Suprapubic skin (tissue), 4 donors: ENCODE data around the gene SERINC5. TPM values are rescaled to one million over a fixed set of nuclear protein-coding genes. Genes with fewer than 3 reads are reported as not detected.

Experiments used
- DNase-seq, 2 donors: peaks; one replicate each; pipeline ENCODE4 v3.0.0-alpha.2; 2019; ENCODE audit warnings: low spot score in 2 of 2
- H3K27ac ChIP-seq: fragments of 200-600 bp; sonication (generic); one replicate; pipeline ENCODE4 v1.5.1; 2019
- H3K27me3 ChIP-seq: fragments of 200-600 bp; sonication (generic); one replicate; pipeline ENCODE4 v1.5.1; 2019
- H3K36me3 ChIP-seq: fragments of 200-600 bp; sonication (generic); one replicate; pipeline ENCODE4 v1.5.1; 2019
- H3K4me1 ChIP-seq: fragments of 200-600 bp; sonication (generic); one replicate; pipeline ENCODE4 v1.5.1; 2019
- H3K4me3 ChIP-seq: fragments of 200-600 bp; sonication (generic); one replicate; pipeline ENCODE4 v1.5.1; 2019; ENCODE audit warnings: mild to moderate bottlenecking
- H3K9me3 ChIP-seq: fragments of 200-600 bp; sonication (generic); one replicate; pipeline ENCODE4 v1.5.1; 2019
- CTCF ChIP-seq, 2 donors: fragments of 200-600 bp in 1 of 2; fragments of 450-650 bp in 1 of 2; sonication (generic) in 1 of 2; IDR thresholded peaks; one replicate each; pipeline ENCODE4 v1.5.1; 2016 to 2019; ENCODE audit warnings: antibody characterized with exemption in 2 of 2, mild to moderate bottlenecking in 1 of 2, moderate library complexity in 1 of 2
- EP300 ChIP-seq: sonication (generic); formaldehyde crosslinking; IDR thresholded peaks from one replicate; pipeline ENCODE4 v1.6.1; 2017; ENCODE audit warnings: antibody characterized with exemption
- POLR2A ChIP-seq, 2 donors: fragments of 450-650 bp; IDR thresholded peaks; one replicate each; pipeline ENCODE4 v1.6.1; 2017; ENCODE audit warnings: antibody characterized with exemption in 2 of 2, mild to moderate bottlenecking in 2 of 2, moderate library complexity in 2 of 2
- POLR2AphosphoS5 ChIP-seq, 3 donors: sonication (generic); formaldehyde crosslinking; IDR thresholded peaks; one replicate each; pipeline ENCODE4 v1.6.1; 2017; ENCODE audit warnings: antibody characterized with exemption in 3 of 3
- WGBS: methylation state at CpG from one replicate; pipeline ENCODE4 v1.1.5; 2018; 5-methylcytosine and 5-hydroxymethylcytosine counted together
- total RNA-seq, 4 donors: library from RNA; depleted of rRNA; stranded (reverse); fragments of >200 nt; gene quantifications; one replicate each; pipeline ENCODE4 v1.1.0, GENCODE V29; 2016

Gene SERINC5
- total RNA-seq, 4 donors from 2014 or later = 53.8 to 68.8 (median 62.5) TPM

- Histone ChIP-seq H3K4me3 (no peak overlapping the region), H3K4me1 (peaks cover 36% of the 10 kb centered on the region), H3K9me3 (no peaks in the 10 kb centered on the region), H3K27me3 (no peaks in the 10 kb centered on the region), H3K36me3 (no peaks in the 10 kb centered on the region), H3K27ac (no peak overlapping the region)
- DNase-seq = no peak
- WGBS = 56% methylated on average over 4 of the region's 4 CpGs
- TF ChIP-seq POLR2A (IDR thresholded peaks at IDR 0.05) (no peak), EP300 (no peak), POLR2AphosphoS5 (IDR thresholded peaks at IDR 0.05) (no peak), CTCF (IDR thresholded peaks at IDR 0.05) (no peak)
Measured at GRCh38 chr5:80219391-80219790, 36.5 kb downstream of the SERINC5 start.

GRCh38 chr5:80217667-80218066 lies 38.2 kb downstream of the SERINC5 start:
- no peak overlapping the region for H3K4me3 ChIP-seq
- TF ChIP-seq POLR2A (IDR thresholded peaks at IDR 0.05) (no peak), CTCF (IDR thresholded peaks at IDR 0.05) (no peak), POLR2AphosphoS5 (IDR thresholded peaks at IDR 0.05) (no peak), EP300 (no peak)
- DNase-seq = no peak
- 69% methylated on average over 2 of the region's 2 CpGs for WGBS
- H3K27me3 ChIP-seq = no peaks in the 10 kb centered on the region
- peaks cover 36% of the 10 kb centered on the region for H3K4me1 ChIP-seq
- no peaks in the 10 kb centered on the region for H3K9me3 ChIP-seq
- H3K27ac ChIP-seq = no peak overlapping the region
- no peaks in the 10 kb centered on the region for H3K36me3 ChIP-seq

GRCh38 chr5:80216753-80217596 lies 38.9 kb downstream of the SERINC5 start:
- TF ChIP-seq EP300 = no peak
- no peak for TF ChIP-seq POLR2A (IDR thresholded peaks at IDR 0.05)
- no peak for TF ChIP-seq CTCF (IDR thresholded peaks at IDR 0.05)
- no peak for TF ChIP-seq POLR2AphosphoS5 (IDR thresholded peaks at IDR 0.05)
- Histone ChIP-seq H3K27me3 (no peaks in the 10 kb centered on the region), H3K27ac (no peak overlapping the region), H3K9me3 (no peaks in the 10 kb centered on the region), H3K4me3 (no peak overlapping the region), H3K36me3 (no peaks in the 10 kb centered on the region), H3K4me1 (peaks cover 38% of the 10 kb centered on the region)
- WGBS = 36% methylated on average over 12 of the region's 12 CpGs
- no peak for DNase-seq

GRCh38 chr5:80216096-80216495 lies 39.8 kb downstream of the SERINC5 start:
- Histone ChIP-seq H3K4me3 (no peak overlapping the region), H3K27me3 (no peaks in the 10 kb centered on the region), H3K4me1 (peaks cover 38% of the 10 kb centered on the region), H3K9me3 (no peaks in the 10 kb centered on the region), H3K27ac (no peak overlapping the region), H3K36me3 (no peaks in the 10 kb centered on the region)
- WGBS = 70% methylated on average over 8 of the region's 8 CpGs
- TF ChIP-seq POLR2AphosphoS5 (IDR thresholded peaks at IDR 0.05) (no peak), CTCF (IDR thresholded peaks at IDR 0.05) (no peak), POLR2A (IDR thresholded peaks at IDR 0.05) (no peak), EP300 (no peak)
- no peak for DNase-seq

GRCh38 chr5:80215523-80215922 lies 40.3 kb downstream of the SERINC5 start:
- no peak for TF ChIP-seq EP300
- no peak for TF ChIP-seq POLR2A (IDR thresholded peaks at IDR 0.05)
- TF ChIP-seq CTCF (IDR thresholded peaks at IDR 0.05) = no peak
- H3K36me3 ChIP-seq = no peaks in the 10 kb centered on the region
- no peaks in the 10 kb centered on the region for H3K9me3 ChIP-seq
- DNase-seq = no peak
- H3K27me3 ChIP-seq = no peaks in the 10 kb centered on the region
- peaks cover 38% of the 10 kb centered on the region for H3K4me1 ChIP-seq
- H3K27ac ChIP-seq = no peak overlapping the region
- no peak overlapping the region for H3K4me3 ChIP-seq
- 64% methylated on average over 4 of the region's 4 CpGs for whole genome bisulfite sequencing
